GM12878 (cell line): Measurements from ENCODE around the gene TRAF7. TPM values are rescaled to one million over a fixed set of nuclear protein-coding genes. Genes with fewer than 3 reads are reported as not detected.

Experiments used
- ATAC-seq: fragments of 200-7000 bp; cut with Tn5 transposase; 3 replicates; pipeline ENCODE4 v1.9.1; 2020; ENCODE audit warnings: mild to moderate bottlenecking, moderate library complexity
- BruUV-seq: library from RNA; stranded (reverse); fragments of 400-500 nt; replicated peaks from 2 replicates; lab custom pipeline; 2021; lab: Mats Ljungman, UMichigan
- CTCF ChIA-PET: fragments of 300-600 bp; sonication (Branson Sonifier 250); formaldehyde crosslinking; extraction: SDS; loops from one replicate; lab custom pipeline; 2021; ENCODE audit warnings: inconsistent platforms; lab: Yijun Ruan, JAX
- POLR2A ChIA-PET: fragments of 350-600 bp; formaldehyde crosslinking; extraction: SDS; loops from one replicate; lab custom pipeline; 2021; ENCODE audit warnings: inconsistent platforms; lab: Charles Lee
- RAD21 ChIA-PET: fragments of 300-600 bp; sonication (Branson Sonifier 250); formaldehyde crosslinking; loops from one replicate; lab custom pipeline; 2023; ENCODE audit warnings: antibody characterized with exemption; ENCODE audit not compliant: unreplicated experiment; lab: Charles Lee
- SMC1A ChIA-PET: fragments of 300-600 bp; sonication (Branson Sonifier 250); formaldehyde crosslinking; loops from one replicate; lab custom pipeline; 2023; ENCODE audit not compliant: unreplicated experiment, uncharacterized antibody; lab: Charles Lee
- DNase-seq: peaks from one replicate; pipeline ENCODE4 v3.0.0-alpha.2; 2011; ENCODE audit warnings: low read depth, low spot score
- FAIRE-seq: peaks from 3 replicates; lab custom pipeline; 2011; peaks lifted over from hg19 to GRCh38; lab: Jason Lieb, UNC
- H2AFZ ChIP-seq: 2 replicates; pipeline ENCODE4 v1.6.0; 2011; ENCODE audit warnings: low read depth, low read length, control low read depth; ENCODE audit not compliant: control insufficient read depth
- H3K27ac ChIP-seq: 2 replicates; pipeline ENCODE4 v1.5.1; 2011; ENCODE audit warnings: control low read depth; ENCODE audit not compliant: control insufficient read depth, insufficient read depth
- H3K27me3 ChIP-seq, 2 experiments: replicated peaks in 1 of 2; 2 replicates each; pipeline versions ENCODE4 v1.6.0 to v1.6.1; 2011; ENCODE audit warnings: low read length in 1 of 2; ENCODE audit not compliant: control insufficient read depth in 2 of 2, insufficient read depth in 2 of 2
- H3K36me3 ChIP-seq, 2 experiments: 2 replicates each; pipeline ENCODE4 v1.5.1; 2011; ENCODE audit warnings: low read length in 1 of 2; ENCODE audit not compliant: control insufficient read depth in 2 of 2, insufficient read depth in 2 of 2
- H3K4me1 ChIP-seq: 2 replicates; pipeline ENCODE4 v1.6.1; 2011; ENCODE audit warnings: mild to moderate bottlenecking, low read length, moderate library complexity, mixed read lengths; ENCODE audit not compliant: control insufficient read depth, insufficient read depth
- H3K4me2 ChIP-seq: 2 replicates; pipeline ENCODE4 v1.6.0; 2011; ENCODE audit warnings: control low read depth; ENCODE audit not compliant: control insufficient read depth, insufficient read depth
- H3K4me3 ChIP-seq: fragments of 200-600 bp; sonication (generic); 2 replicates; pipeline ENCODE4 v1.5.1; 2016
- H3K79me2 ChIP-seq: 2 replicates; pipeline ENCODE4 v1.6.0; 2011; ENCODE audit warnings: low read length; ENCODE audit not compliant: control insufficient read depth, insufficient read depth
- H3K9ac ChIP-seq: 2 replicates; pipeline ENCODE4 v1.8.0; 2011; ENCODE audit warnings: low read length, control low read depth, mixed read lengths; ENCODE audit not compliant: control insufficient read depth, insufficient read depth
- H3K9me3 ChIP-seq: replicated peaks from 3 replicates; pipeline ENCODE4 v1.5.1; 2011; ENCODE audit warnings: mild to moderate bottlenecking, low read length; ENCODE audit not compliant: control insufficient read depth, insufficient read depth
- H4K20me1 ChIP-seq: 2 replicates; pipeline ENCODE4 v1.6.0; 2011; ENCODE audit not compliant: control insufficient read depth, insufficient read depth
- CHD1 ChIP-seq: IDR thresholded peaks from 2 replicates; pipeline ENCODE4 v1.6.1; 2012; ENCODE audit warnings: low read depth, low read length, improper control_type of control experiment
- CTCF ChIP-seq, 3 experiments: IDR thresholded peaks in 2 of 3; conservative IDR thresholded peaks in 1 of 3; 2 replicates each; pipeline ENCODE4 v1.5.1; 2011; ENCODE audit warnings: low read depth in 3 of 3, low read length in 3 of 3, mild to moderate bottlenecking in 3 of 3, control low read depth in 2 of 3, moderate library complexity in 2 of 3, inconsistent platforms in 1 of 3, mixed read lengths in 1 of 3; ENCODE audit not compliant: control insufficient read depth in 2 of 3, insufficient read depth in 1 of 3; ENCODE audit errors: extremely low read depth in 1 of 3
- FOXM1 ChIP-seq: IDR thresholded peaks from 2 replicates; pipeline ENCODE4 v1.6.1; 2012; ENCODE audit warnings: low read depth, mild to moderate bottlenecking, inconsistent platforms, low read length, moderate library complexity
- NRF1 ChIP-seq: conservative IDR thresholded peaks from 2 replicates; pipeline ENCODE4 v1.6.1; 2011; ENCODE audit warnings: mild to moderate bottlenecking, low read depth, low read length, improper control_type of control experiment
- ZBTB4 ChIP-seq: fragments of 450-650 bp; formaldehyde crosslinking; IDR thresholded peaks from 2 replicates; pipeline ENCODE4 v1.4.0; 2022; ENCODE audit warnings: mild to moderate bottlenecking, moderate library complexity
- WGBS: methylation state at CpG from one replicate; pipeline ENCODE4 v1.1.6; 2016; ENCODE audit warnings: low lambda C conversion rate; ENCODE audit not compliant: insufficient replicate concordance, insufficient coverage; ENCODE audit errors: missing lambda C conversion rate; 5-methylcytosine and 5-hydroxymethylcytosine counted together
- in situ Hi-C: fragments of 300-500 bp; cut with MboI; formaldehyde crosslinking; loops from 9 replicates; pipeline ENCODE4 v1.14.3; 2018; ENCODE audit warnings: mixed read lengths
- intact Hi-C: fragments of 100-400 bp; cut with micrococcal nuclease; formaldehyde crosslinking; loops from one replicate; pipeline ENCODE4 v1.14.2; 2022; ENCODE audit not compliant: unreplicated experiment
- polyA plus RNA-seq, 11 experiments: library from polyadenylated mRNA; depleted of rRNA in 4 of 11; unstranded in 6 of 11; stranded (reverse) in 5 of 11; fragments of >200 nt; fragmentation: Nextera tagmentation in 4 of 11; fragmentation: Illumina TruSeq in 1 of 11; extraction: Ambion mirVana in 4 of 11; extraction: Trizol in 1 of 11; gene quantifications; 1 replicate in 1 of 11; 2 replicates in 10 of 11; pipeline versions ENCODE4 v1.2.1 to v1.2.3, GENCODE V29; 2011 to 2016; ENCODE audit warnings: inconsistent platforms in 2 of 11, missing spikeins in 2 of 11, low read depth in 1 of 11
- total RNA-seq, 4 experiments: library from RNA; depleted of rRNA in 3 of 4; stranded (reverse); fragments of >200 nt in 3 of 4; fragmentation: Illumina TruSeq in 1 of 4; extraction: Trizol in 1 of 4; gene quantifications; 2 replicates each; pipeline versions ENCODE4 v1.2.1 to v1.2.3, GENCODE V29; 2013 to 2021

TRAF7 gene
- total and polyA plus RNA-seq, 10 of the 15 experiments (the other 5 are each of a cell fraction or from before 2014, with no cell fraction given), result 0.61 to 87.0 (median 30.0) TPM

- peak in 2 of 3 experiments; percentile 9 to 20; a peak in 1 of 6 replicates for TF ChIP-seq CTCF (IDR thresholded peaks at IDR 0.05 in 2 of 3, conservative IDR thresholded peaks at IDR 0.05 in 1 of 3; ENCODE audit: control insufficient read depth in 2 of 3, extremely low read depth in 1 of 3, insufficient read depth in 1 of 3, low read depth in 3 of 3, low read length in 3 of 3)
- no peak for TF ChIP-seq CHD1
Observed at GRCh38 chr16:2152695-2153506, 2.7 kb upstream of the TRAF7 start (continued).

GRCh38 chr16:2154533-2155090 lies 970 bp upstream of the TRAF7 start:
- FAIRE-seq (peak; percentile 27), DNase-seq (no peak), ATAC-seq (no peak)
- intact Hi-C loops (loop anchor here (5.0 kb wide), 2 partner anchors 108 to 147 kb away; partner anchors contain the start of gene ZNF598), in situ Hi-C loops (no loop called here)
- RAD21 ChIA-PET, result interaction anchor here (1.0 to 2.3 kb wide), 9 partner anchors 14 to 211 kb away, joined by 3 to 14 read pairs (median 4); partner anchors contain the start of genes ECI1, MSRB1, NTHL1 and PGP
- Histone ChIP-seq H3K4me2 (peak overlapping the region; percentile 75), H3K79me2 (peaks cover 68% of the 10 kb centered on the region), H3K9me3 (no peaks in the 10 kb centered on the region), H4K20me1 (peaks cover 9% of the 10 kb centered on the region; the same call in 1 of the 2 replicates), H3K4me1 (peaks cover 44% of the 10 kb centered on the region), H3K27ac (peak overlapping the region; percentile 94), H2AFZ (no peak overlapping the region), H3K27me3 (no peaks in the 10 kb centered on the region), H3K36me3 (peaks cover 0 to 20% of the 10 kb centered on the region in 2 experiments; a peak in 2 of 4 replicates), H3K9ac (peak overlapping the region; percentile 100), H3K4me3 (peak overlapping the region; percentile 98)
- SMC1A ChIA-PET, result interaction anchor here (0.6 to 1.8 kb wide), 9 partner anchors 9 to 151 kb away, joined by 3 to 6 read pairs (median 4); partner anchors contain the start of genes ECI1, PGP and PKD1
- TF ChIP-seq FOXM1 (no peak), NRF1 (no peak), ZBTB4 (CRISPR knock-in tag) (peak; percentile 52; the same call in 1 of the 2 replicates)
- TSS peak; percentile 95 for BruUV-seq
- POLR2A ChIA-PET, result interaction anchor here (0.6 to 2.4 kb wide), 16 partner anchors 14 to 1902 kb away, joined by 3 to 16 read pairs (median 6); partner anchors contain the start of genes ATP6V0C, ECI1, JPT2 and NTHL1
- WGBS, result 1% methylated on average over 21 of the region's 23 CpGs
- CTCF ChIA-PET, result interaction anchor here (0.7 to 2.4 kb wide), 10 partner anchors 14 to 347 kb away, joined by 3 to 24 read pairs (median 4); partner anchors contain the start of genes ECI1, NOXO1 and PKD1
